Panc1 (cell line): ENCODE data around the gene IGFALS. TPM values are rescaled to one million over a fixed set of nuclear protein-coding genes. Genes with fewer than 3 reads are reported as not detected.

Source experiments
- ATAC-seq: fragments of 200-7000 bp; cut with Tn5 transposase; 2 replicates; pipeline ENCODE4 v1.9.1; 2020; ENCODE audit warnings: mild to moderate bottlenecking, moderate library complexity
- BruUV-seq: library from RNA; stranded (reverse); fragments of 400-500 nt; replicated peaks from 2 replicates; lab custom pipeline; 2021; lab: Mats Ljungman, UMichigan
- CTCF ChIA-PET: fragments of 300-600 bp; sonication (Branson Sonifier 250); formaldehyde crosslinking; loops from one replicate; lab custom pipeline; 2022; ENCODE audit warnings: antibody characterized with exemption; lab: Charles Lee
- POLR2A ChIA-PET: fragments of 300-600 bp; sonication (Branson Sonifier 250); formaldehyde crosslinking; loops from one replicate; lab custom pipeline; 2022; ENCODE audit warnings: antibody characterized with exemption; lab: Charles Lee
- DNase-seq: peaks from one replicate; pipeline ENCODE4 v3.0.0-alpha.2; 2010; ENCODE audit warnings: low read depth, low spot score
- H3K27ac ChIP-seq: 2 replicates; pipeline ENCODE4 v1.5.1; 2011; ENCODE audit warnings: mild to moderate bottlenecking, low read length, inconsistent platforms
- H3K27me3 ChIP-seq: fragments of 200-500 bp; sonication (Bioruptor generic); 2 replicates; pipeline ENCODE4 v1.6.0; 2014; ENCODE audit warnings: low read length, inconsistent platforms; ENCODE audit not compliant: control insufficient read depth, insufficient read depth
- H3K36me3 ChIP-seq: fragments of 200-500 bp; sonication (Bioruptor generic); 2 replicates; pipeline ENCODE4 v1.5.1; 2014; ENCODE audit warnings: inconsistent platforms, mild to moderate bottlenecking, low read length, moderate library complexity; ENCODE audit not compliant: control insufficient read depth, insufficient read depth
- H3K4me1 ChIP-seq: 2 replicates; pipeline ENCODE4 v1.5.1; 2011; ENCODE audit warnings: inconsistent platforms, mild to moderate bottlenecking, low read length, moderate library complexity; ENCODE audit not compliant: control insufficient read depth, insufficient read depth
- H3K4me3 ChIP-seq, 2 experiments: 2 replicates each; pipeline ENCODE4 v1.5.1; 2011 to 2012; ENCODE audit warnings: low read depth in 2 of 2, low read length in 2 of 2, mild to moderate bottlenecking in 2 of 2, inconsistent platforms in 1 of 2, moderate library complexity in 1 of 2
- H3K9me3 ChIP-seq: fragments of 200-500 bp; sonication (Bioruptor generic); 2 replicates; pipeline ENCODE4 v1.5.1; 2014; ENCODE audit warnings: low read depth, mild to moderate bottlenecking, inconsistent platforms, low read length, moderate library complexity; ENCODE audit not compliant: control insufficient read depth, insufficient read depth
- POLR2AphosphoS5 ChIP-seq: IDR thresholded peaks from 2 replicates; pipeline ENCODE4 v1.6.1; 2012; ENCODE audit warnings: mild to moderate bottlenecking, low read depth, low read length, moderate library complexity
- SIN3A ChIP-seq: IDR thresholded peaks from 2 replicates; pipeline ENCODE4 v1.6.1; 2012; ENCODE audit warnings: low read depth, mild to moderate bottlenecking, low read length, moderate library complexity, borderline replicate concordance; ENCODE audit not compliant: insufficient read depth
- TCF7L2 ChIP-seq: IDR thresholded peaks from 2 replicates; pipeline ENCODE4 v1.6.1; 2011; ENCODE audit warnings: mild to moderate bottlenecking, low read depth, low read length, inconsistent platforms
- in situ Hi-C: cut with HindIII; loops from 2 replicates; pipeline ENCODE4 v1.10.0; 2016; ENCODE audit warnings: low sequenced_read_pairs, low pct_unique_long_range_greater_than_20kb
- intact Hi-C: fragments of 100-400 bp; cut with micrococcal nuclease; formaldehyde crosslinking; loops from one replicate; pipeline ENCODE4 v1.10.0; 2022; ENCODE audit not compliant: unreplicated experiment
- total RNA-seq: library from RNA; stranded (reverse); gene quantifications from one replicate; pipeline ENCODE4 v1.2.1, GENCODE V29; 2021; ENCODE audit not compliant: unreplicated experiment
- TF ChIP-seq, protein P1 (sequence below): fragments of 450-650 bp; IDR thresholded peaks from 2 replicates; pipeline ENCODE4 v1.5.1; 2017; ENCODE audit warnings: mild to moderate bottlenecking
- TF ChIP-seq, protein P2 (sequence below), 2 experiments: IDR thresholded peaks; 2 replicates each; pipeline ENCODE4 v1.6.1; 2011 to 2012; ENCODE audit warnings: low read depth in 2 of 2, control low read depth in 1 of 2, low read length in 1 of 2, mild to moderate bottlenecking in 1 of 2, moderate library complexity in 1 of 2; ENCODE audit not compliant: insufficient read depth in 1 of 2

IGFALS gene
- total RNA-seq, 1 experiment from 2014 or later = 0.10 TPM

DNA sequence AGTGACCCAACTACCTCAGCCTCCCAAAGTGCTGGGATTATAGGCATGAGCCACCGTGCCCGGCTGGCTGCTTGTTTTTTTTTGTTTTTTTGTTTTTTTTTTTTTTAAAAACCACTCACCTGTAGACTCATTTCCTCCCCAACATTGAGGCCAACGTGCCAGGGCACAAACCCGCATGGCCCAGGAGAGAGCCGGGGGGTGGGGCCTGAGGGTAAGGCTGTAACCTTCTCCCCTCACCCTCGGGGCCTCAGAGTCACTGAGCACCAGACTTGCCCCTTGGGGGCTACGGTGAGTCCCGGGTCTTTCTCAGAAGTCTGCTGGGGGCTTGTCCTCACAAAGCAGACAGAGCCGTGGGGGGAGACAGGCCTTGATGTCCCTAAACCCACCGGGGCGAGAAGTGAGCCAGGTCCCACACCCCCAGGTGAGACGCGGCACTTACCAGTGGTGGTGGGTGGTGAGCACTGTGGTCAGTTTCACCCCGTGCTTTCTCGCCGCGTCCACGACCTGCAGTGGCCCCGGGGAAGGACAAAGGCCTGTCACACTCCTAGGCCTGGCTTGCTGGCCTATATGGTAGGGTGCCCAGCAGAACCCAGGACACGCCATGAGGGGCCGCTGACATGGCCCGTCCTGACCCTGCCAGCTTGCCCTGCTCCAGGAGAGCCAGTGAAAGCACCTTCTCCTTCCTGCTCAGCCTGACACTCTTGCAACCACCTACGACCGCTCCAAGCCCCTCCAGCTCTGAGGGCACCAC, 28.5 kb upstream of the IGFALS start:
- H3K27me3 ChIP-seq = no peaks in the 10 kb centered on the region
- H3K4me3 ChIP-seq = no peak overlapping the region
- BruUV-seq = no TSS peak
- H3K9me3 ChIP-seq = no peaks in the 10 kb centered on the region
- no peak overlapping the region for H3K27ac ChIP-seq
- ATAC-seq (no peak), DNase-seq (no peak)
- POLR2A ChIA-PET = no interaction called here
- H3K36me3 ChIP-seq = no peaks in the 10 kb centered on the region
- TF ChIP-seq SIN3A = no peak
- no peak for TF ChIP-seq TCF7L2
- TF ChIP-seq, protein P1, sequence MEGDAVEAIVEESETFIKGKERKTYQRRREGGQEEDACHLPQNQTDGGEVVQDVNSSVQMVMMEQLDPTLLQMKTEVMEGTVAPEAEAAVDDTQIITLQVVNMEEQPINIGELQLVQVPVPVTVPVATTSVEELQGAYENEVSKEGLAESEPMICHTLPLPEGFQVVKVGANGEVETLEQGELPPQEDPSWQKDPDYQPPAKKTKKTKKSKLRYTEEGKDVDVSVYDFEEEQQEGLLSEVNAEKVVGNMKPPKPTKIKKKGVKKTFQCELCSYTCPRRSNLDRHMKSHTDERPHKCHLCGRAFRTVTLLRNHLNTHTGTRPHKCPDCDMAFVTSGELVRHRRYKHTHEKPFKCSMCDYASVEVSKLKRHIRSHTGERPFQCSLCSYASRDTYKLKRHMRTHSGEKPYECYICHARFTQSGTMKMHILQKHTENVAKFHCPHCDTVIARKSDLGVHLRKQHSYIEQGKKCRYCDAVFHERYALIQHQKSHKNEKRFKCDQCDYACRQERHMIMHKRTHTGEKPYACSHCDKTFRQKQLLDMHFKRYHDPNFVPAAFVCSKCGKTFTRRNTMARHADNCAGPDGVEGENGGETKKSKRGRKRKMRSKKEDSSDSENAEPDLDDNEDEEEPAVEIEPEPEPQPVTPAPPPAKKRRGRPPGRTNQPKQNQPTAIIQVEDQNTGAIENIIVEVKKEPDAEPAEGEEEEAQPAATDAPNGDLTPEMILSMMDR = no peak
- TF ChIP-seq, protein P2, sequence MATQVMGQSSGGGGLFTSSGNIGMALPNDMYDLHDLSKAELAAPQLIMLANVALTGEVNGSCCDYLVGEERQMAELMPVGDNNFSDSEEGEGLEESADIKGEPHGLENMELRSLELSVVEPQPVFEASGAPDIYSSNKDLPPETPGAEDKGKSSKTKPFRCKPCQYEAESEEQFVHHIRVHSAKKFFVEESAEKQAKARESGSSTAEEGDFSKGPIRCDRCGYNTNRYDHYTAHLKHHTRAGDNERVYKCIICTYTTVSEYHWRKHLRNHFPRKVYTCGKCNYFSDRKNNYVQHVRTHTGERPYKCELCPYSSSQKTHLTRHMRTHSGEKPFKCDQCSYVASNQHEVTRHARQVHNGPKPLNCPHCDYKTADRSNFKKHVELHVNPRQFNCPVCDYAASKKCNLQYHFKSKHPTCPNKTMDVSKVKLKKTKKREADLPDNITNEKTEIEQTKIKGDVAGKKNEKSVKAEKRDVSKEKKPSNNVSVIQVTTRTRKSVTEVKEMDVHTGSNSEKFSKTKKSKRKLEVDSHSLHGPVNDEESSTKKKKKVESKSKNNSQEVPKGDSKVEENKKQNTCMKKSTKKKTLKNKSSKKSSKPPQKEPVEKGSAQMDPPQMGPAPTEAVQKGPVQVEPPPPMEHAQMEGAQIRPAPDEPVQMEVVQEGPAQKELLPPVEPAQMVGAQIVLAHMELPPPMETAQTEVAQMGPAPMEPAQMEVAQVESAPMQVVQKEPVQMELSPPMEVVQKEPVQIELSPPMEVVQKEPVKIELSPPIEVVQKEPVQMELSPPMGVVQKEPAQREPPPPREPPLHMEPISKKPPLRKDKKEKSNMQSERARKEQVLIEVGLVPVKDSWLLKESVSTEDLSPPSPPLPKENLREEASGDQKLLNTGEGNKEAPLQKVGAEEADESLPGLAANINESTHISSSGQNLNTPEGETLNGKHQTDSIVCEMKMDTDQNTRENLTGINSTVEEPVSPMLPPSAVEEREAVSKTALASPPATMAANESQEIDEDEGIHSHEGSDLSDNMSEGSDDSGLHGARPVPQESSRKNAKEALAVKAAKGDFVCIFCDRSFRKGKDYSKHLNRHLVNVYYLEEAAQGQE (IDR thresholded peaks at IDR 0.05; ENCODE audit: insufficient read depth in 1 of 2, low read depth in 2 of 2, low read length in 1 of 2) = no peak
- TF ChIP-seq POLR2AphosphoS5 = no peak
- in situ Hi-C loops = no loop called here
- CTCF ChIA-PET = interaction anchor here (0.7 kb wide), 1 partner anchor 17 kb away, joined by 6 read pairs; no protein-coding TSS in a partner anchor
- intact Hi-C loops = no loop called here
- 0 out of 2 replicates have a peak, but pooled peaks cover 10% of the 10 kb centered on the region for H3K4me1 ChIP-seq

DNA sequence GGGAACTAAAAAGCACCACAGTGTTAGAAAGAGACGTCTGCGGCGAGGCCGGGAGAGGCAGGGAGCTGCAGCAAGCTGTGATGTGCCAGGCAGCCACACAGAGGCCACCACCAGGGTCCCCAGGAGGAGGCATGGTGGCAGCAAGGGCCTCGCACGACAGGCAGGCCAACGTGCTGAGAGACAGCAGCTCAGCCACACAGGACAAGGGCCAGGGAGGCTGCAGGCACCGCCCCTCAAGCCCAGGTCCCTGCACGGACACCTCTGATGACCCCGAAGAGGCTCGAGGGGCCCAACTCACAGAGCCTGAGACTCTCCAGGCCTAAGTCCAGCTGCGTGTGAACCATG, 27.4 kb upstream of the IGFALS start:
- BruUV-seq = no TSS peak
- CTCF ChIA-PET = no interaction called here
- Histone ChIP-seq H3K9me3 (no peaks in the 10 kb centered on the region), H3K27ac (no peak overlapping the region), H3K27me3 (no peaks in the 10 kb centered on the region), H3K4me3 (no peak overlapping the region), H3K4me1 (0 out of 2 replicates have a peak, but pooled peaks cover 10% of the 10 kb centered on the region), H3K36me3 (no peaks in the 10 kb centered on the region)
- intact Hi-C loops = no loop called here
- no peak for ATAC-seq
- in situ Hi-C loops = no loop called here
- DNase-seq = no peak
- TF ChIP-seq SIN3A (no peak), TCF7L2 (no peak), POLR2AphosphoS5 (no peak)
- TF ChIP-seq, protein P1 = no peak
- TF ChIP-seq, protein P2 (IDR thresholded peaks at IDR 0.05; ENCODE audit: insufficient read depth in 1 of 2, low read depth in 2 of 2, low read length in 1 of 2) = no peak
- POLR2A ChIA-PET = no interaction called here
